GM20000 (cell line): Measurements from ENCODE around the gene CPEB3.

Experiments used
- DNase-seq: peaks from one replicate; pipeline ENCODE4 v3.0.0; 2012; ENCODE audit warnings: low spot score
- TF ChIP-seq, protein P1 (sequence below): IDR thresholded peaks from 2 replicates; pipeline ENCODE4 v1.5.1; 2012; ENCODE audit warnings: mild to moderate bottlenecking, control low read depth; ENCODE audit errors: extremely low read depth, missing control alignments

CPEB3 gene

DNA sequence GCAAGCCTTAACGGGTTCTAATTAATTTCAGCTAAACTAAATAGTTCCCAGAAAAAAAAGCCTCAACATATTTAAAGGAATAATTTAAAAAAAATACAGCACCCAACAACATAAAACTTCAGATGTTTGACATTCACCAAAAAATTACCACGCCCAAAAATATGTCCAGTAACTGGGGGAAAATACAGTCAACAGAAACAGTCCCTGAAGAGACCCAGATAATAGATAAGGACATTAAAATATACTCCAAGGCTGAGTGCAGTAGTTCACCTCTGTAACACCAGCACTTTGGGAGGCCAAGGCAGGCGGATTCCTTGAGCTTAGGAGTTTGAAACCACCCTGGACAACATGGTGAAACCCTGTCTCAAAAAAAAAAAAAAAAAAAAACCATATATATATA lies 289.3 kb downstream of the CPEB3 start:
- no peak for DNase-seq
- TF ChIP-seq, protein P1, sequence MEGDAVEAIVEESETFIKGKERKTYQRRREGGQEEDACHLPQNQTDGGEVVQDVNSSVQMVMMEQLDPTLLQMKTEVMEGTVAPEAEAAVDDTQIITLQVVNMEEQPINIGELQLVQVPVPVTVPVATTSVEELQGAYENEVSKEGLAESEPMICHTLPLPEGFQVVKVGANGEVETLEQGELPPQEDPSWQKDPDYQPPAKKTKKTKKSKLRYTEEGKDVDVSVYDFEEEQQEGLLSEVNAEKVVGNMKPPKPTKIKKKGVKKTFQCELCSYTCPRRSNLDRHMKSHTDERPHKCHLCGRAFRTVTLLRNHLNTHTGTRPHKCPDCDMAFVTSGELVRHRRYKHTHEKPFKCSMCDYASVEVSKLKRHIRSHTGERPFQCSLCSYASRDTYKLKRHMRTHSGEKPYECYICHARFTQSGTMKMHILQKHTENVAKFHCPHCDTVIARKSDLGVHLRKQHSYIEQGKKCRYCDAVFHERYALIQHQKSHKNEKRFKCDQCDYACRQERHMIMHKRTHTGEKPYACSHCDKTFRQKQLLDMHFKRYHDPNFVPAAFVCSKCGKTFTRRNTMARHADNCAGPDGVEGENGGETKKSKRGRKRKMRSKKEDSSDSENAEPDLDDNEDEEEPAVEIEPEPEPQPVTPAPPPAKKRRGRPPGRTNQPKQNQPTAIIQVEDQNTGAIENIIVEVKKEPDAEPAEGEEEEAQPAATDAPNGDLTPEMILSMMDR = no peak
